H1 (cell line): Measurements from ENCODE around the gene CCNL2. TPM values are rescaled to one million over a fixed set of nuclear protein-coding genes. Genes with fewer than 3 reads are reported as not detected.

Experiments
- CBX5 ChIP-seq: fragments of 300-800, 300-1000 bp; sonication (generic); IDR thresholded peaks from 2 replicates; pipeline ENCODE4 v1.7.1; 2016; ENCODE audit warnings: antibody characterized with exemption, low read length, low read depth
- CHD2 ChIP-seq: IDR thresholded peaks from 2 replicates; pipeline ENCODE4 v1.6.1; 2012; ENCODE audit warnings: low read length, improper control_type of control experiment
- NANOG ChIP-seq: IDR thresholded peaks from 2 replicates; pipeline ENCODE4 v1.6.1; 2011; ENCODE audit warnings: low read length, low read depth, mild to moderate bottlenecking, inconsistent platforms; ENCODE audit not compliant: insufficient read depth, poor library complexity, severe bottlenecking
- RAD21 ChIP-seq, 2 experiments: IDR thresholded peaks in 1 of 2; conservative IDR thresholded peaks in 1 of 2; 2 replicates each; pipeline ENCODE4 v1.6.1; 2011; ENCODE audit warnings: low read depth in 2 of 2, low read length in 2 of 2, improper control_type of control experiment in 1 of 2, inconsistent platforms in 1 of 2, mild to moderate bottlenecking in 1 of 2, moderate library complexity in 1 of 2
- TCF12 ChIP-seq: IDR thresholded peaks from 2 replicates; pipeline ENCODE4 v1.6.1; 2011; ENCODE audit warnings: low read depth, mild to moderate bottlenecking, low read length
- polyA plus RNA-seq, 7 experiments: library from polyadenylated mRNA; depleted of rRNA in 3 of 7; stranded (reverse) in 5 of 7; unstranded in 2 of 7; fragments of >200 nt in 5 of 7; fragments of 200-250 nt in 2 of 7; gene quantifications; 1 replicate in 5 of 7; 2 replicates in 1 of 7; 4 replicates in 1 of 7; pipeline versions ENCODE4 v1.2.1 to v1.2.3, GENCODE V29; 2011 to 2013; ENCODE audit warnings: missing spikeins in 2 of 7, mixed read lengths in 2 of 7
- total RNA-seq: library from RNA; stranded (reverse); fragmentation: NEBNext Ultra II Directional; extraction: Animal tissue kit (Norgen Biotek cat#: 25700); gene quantifications from 2 replicates; pipeline ENCODE4 v1.2.1, GENCODE V29; 2021
- TF ChIP-seq, protein P1 (sequence below): fragments of 300-600 bp; sonication (generic); IDR thresholded peaks from 2 replicates; pipeline ENCODE4 v1.7.1; 2012; ENCODE audit warnings: low read length, moderate library complexity, mild to moderate bottlenecking, inconsistent platforms; ENCODE audit not compliant: insufficient replicate concordance
- TF ChIP-seq, protein P2 (sequence below): IDR thresholded peaks from 2 replicates; pipeline ENCODE4 v1.6.1; 2012; ENCODE audit warnings: low read length, inconsistent platforms

Gene CCNL2
- total and polyA plus RNA-seq, 2 of the 8 experiments (the other 6 are each of a cell fraction or from before 2014, with no cell fraction given) = 79.8 to 120 TPM

DNA sequence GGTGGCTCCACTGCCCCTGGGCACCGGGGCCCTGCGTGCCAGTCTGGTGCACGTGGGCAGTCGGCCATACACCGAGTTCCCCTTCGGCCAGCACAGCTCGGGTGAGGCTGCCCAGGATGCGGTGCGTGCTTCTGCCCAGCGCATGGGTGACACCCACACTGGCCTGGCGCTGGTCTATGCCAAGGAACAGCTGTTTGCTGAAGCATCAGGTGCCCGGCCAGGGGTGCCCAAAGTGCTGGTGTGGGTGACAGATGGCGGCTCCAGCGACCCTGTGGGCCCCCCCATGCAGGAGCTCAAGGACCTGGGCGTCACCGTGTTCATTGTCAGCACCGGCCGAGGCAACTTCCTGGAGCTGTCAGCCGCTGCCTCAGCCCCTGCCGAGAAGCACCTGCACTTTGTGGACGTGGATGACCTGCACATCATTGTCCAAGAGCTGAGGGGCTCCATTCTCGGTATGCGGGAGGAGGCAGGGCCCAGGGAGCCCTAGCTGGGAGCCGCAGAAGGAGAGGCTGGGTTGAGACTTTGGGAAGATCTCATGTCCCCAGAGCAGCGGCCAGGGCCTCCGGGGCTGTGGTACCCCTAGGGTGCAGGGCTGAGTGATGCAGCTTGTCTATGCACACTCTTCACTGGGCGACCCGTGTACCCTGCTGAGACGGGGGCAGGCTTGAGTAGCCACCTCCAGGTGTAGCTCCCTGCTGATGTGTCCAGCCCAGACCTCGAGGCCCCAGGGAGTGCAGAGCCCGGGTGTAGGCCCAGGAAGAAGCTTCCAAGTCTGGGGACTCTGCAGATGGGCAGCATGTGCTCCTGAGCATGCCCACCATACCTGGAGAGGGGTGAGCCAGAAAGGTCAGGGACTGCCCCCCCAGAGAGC is 38.1 kb upstream of the CCNL2 start (continued):
- TF ChIP-seq, protein P1, sequence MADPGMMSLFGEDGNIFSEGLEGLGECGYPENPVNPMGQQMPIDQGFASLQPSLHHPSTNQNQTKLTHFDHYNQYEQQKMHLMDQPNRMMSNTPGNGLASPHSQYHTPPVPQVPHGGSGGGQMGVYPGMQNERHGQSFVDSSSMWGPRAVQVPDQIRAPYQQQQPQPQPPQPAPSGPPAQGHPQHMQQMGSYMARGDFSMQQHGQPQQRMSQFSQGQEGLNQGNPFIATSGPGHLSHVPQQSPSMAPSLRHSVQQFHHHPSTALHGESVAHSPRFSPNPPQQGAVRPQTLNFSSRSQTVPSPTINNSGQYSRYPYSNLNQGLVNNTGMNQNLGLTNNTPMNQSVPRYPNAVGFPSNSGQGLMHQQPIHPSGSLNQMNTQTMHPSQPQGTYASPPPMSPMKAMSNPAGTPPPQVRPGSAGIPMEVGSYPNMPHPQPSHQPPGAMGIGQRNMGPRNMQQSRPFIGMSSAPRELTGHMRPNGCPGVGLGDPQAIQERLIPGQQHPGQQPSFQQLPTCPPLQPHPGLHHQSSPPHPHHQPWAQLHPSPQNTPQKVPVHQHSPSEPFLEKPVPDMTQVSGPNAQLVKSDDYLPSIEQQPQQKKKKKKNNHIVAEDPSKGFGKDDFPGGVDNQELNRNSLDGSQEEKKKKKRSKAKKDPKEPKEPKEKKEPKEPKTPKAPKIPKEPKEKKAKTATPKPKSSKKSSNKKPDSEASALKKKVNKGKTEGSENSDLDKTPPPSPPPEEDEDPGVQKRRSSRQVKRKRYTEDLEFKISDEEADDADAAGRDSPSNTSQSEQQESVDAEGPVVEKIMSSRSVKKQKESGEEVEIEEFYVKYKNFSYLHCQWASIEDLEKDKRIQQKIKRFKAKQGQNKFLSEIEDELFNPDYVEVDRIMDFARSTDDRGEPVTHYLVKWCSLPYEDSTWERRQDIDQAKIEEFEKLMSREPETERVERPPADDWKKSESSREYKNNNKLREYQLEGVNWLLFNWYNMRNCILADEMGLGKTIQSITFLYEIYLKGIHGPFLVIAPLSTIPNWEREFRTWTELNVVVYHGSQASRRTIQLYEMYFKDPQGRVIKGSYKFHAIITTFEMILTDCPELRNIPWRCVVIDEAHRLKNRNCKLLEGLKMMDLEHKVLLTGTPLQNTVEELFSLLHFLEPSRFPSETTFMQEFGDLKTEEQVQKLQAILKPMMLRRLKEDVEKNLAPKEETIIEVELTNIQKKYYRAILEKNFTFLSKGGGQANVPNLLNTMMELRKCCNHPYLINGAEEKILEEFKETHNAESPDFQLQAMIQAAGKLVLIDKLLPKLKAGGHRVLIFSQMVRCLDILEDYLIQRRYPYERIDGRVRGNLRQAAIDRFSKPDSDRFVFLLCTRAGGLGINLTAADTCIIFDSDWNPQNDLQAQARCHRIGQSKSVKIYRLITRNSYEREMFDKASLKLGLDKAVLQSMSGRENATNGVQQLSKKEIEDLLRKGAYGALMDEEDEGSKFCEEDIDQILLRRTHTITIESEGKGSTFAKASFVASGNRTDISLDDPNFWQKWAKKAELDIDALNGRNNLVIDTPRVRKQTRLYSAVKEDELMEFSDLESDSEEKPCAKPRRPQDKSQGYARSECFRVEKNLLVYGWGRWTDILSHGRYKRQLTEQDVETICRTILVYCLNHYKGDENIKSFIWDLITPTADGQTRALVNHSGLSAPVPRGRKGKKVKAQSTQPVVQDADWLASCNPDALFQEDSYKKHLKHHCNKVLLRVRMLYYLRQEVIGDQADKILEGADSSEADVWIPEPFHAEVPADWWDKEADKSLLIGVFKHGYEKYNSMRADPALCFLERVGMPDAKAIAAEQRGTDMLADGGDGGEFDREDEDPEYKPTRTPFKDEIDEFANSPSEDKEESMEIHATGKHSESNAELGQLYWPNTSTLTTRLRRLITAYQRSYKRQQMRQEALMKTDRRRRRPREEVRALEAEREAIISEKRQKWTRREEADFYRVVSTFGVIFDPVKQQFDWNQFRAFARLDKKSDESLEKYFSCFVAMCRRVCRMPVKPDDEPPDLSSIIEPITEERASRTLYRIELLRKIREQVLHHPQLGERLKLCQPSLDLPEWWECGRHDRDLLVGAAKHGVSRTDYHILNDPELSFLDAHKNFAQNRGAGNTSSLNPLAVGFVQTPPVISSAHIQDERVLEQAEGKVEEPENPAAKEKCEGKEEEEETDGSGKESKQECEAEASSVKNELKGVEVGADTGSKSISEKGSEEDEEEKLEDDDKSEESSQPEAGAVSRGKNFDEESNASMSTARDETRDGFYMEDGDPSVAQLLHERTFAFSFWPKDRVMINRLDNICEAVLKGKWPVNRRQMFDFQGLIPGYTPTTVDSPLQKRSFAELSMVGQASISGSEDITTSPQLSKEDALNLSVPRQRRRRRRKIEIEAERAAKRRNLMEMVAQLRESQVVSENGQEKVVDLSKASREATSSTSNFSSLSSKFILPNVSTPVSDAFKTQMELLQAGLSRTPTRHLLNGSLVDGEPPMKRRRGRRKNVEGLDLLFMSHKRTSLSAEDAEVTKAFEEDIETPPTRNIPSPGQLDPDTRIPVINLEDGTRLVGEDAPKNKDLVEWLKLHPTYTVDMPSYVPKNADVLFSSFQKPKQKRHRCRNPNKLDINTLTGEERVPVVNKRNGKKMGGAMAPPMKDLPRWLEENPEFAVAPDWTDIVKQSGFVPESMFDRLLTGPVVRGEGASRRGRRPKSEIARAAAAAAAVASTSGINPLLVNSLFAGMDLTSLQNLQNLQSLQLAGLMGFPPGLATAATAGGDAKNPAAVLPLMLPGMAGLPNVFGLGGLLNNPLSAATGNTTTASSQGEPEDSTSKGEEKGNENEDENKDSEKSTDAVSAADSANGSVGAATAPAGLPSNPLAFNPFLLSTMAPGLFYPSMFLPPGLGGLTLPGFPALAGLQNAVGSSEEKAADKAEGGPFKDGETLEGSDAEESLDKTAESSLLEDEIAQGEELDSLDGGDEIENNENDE = no peak
- TF ChIP-seq CBX5 = no peak
- no peak for TF ChIP-seq RAD21 (IDR thresholded peaks at IDR 0.05 in 1 of 2, conservative IDR thresholded peaks at IDR 0.05 in 1 of 2; ENCODE audit: low read depth in 2 of 2, low read length in 2 of 2)
- no peak for TF ChIP-seq NANOG
- no peak for TF ChIP-seq CHD2
- TF ChIP-seq, protein P2, sequence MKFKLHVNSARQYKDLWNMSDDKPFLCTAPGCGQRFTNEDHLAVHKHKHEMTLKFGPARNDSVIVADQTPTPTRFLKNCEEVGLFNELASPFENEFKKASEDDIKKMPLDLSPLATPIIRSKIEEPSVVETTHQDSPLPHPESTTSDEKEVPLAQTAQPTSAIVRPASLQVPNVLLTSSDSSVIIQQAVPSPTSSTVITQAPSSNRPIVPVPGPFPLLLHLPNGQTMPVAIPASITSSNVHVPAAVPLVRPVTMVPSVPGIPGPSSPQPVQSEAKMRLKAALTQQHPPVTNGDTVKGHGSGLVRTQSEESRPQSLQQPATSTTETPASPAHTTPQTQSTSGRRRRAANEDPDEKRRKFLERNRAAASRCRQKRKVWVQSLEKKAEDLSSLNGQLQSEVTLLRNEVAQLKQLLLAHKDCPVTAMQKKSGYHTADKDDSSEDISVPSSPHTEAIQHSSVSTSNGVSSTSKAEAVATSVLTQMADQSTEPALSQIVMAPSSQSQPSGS = no peak
- TF ChIP-seq TCF12 = no peak
